Measurements from ENCODE around the gene ABCC11. TPM values are rescaled to one million over a fixed set of nuclear protein-coding genes. Genes with fewer than 3 reads are reported as not detected.

ABCC11 gene
- total RNA-seq, 1 experiment from 2014 or later, result 0.44 TPM

- ChIA-PET CTCF (interaction anchor here (0.5 kb wide), 1 partner anchor 484 kb away, joined by 3 read pairs; no protein-coding TSS in a partner anchor), POLR2A (no interaction called here)
- no peak for TF ChIP-seq CTCF (IDR thresholded peaks at IDR 0.05; ENCODE audit: unreplicated experiment)
Observed at GRCh38 chr16:48139517-48139916, 107.8 kb downstream of the ABCC11 start.

GRCh38 chr16:48138543-48138942 lies 108.8 kb downstream of the ABCC11 start:
- POLR2A ChIA-PET, result no interaction called here
- no peak for TF ChIP-seq CTCF (IDR thresholded peaks at IDR 0.05; ENCODE audit: unreplicated experiment)
- no peak for DNase-seq (ENCODE audit: unreplicated experiment)
- Mint-ChIP-seq H3K9me3 (ENCODE audit: unreplicated experiment) (peaks cover 15% of the 10 kb centered on the region), H3K4me1 (ENCODE audit: insufficient read depth, unreplicated experiment) (no peaks in the 10 kb centered on the region), H3K27ac (ENCODE audit: low read depth, unreplicated experiment) (no peak overlapping the region), H3K36me3 (ENCODE audit: insufficient read depth, unreplicated experiment) (peaks cover 5% of the 10 kb centered on the region), H3K4me3 (ENCODE audit: unreplicated experiment) (no peak overlapping the region), H3K27me3 (ENCODE audit: insufficient read depth, unreplicated experiment) (no peaks in the 10 kb centered on the region)
- intact Hi-C loops (cut with micrococcal nuclease), result no loop called here
- CTCF ChIA-PET, result interaction anchor here (0.5 to 1.6 kb wide), 3 partner anchors 18 to 492 kb away, joined by 3 to 6 read pairs (median 4); no protein-coding TSS in a partner anchor
- BruUV-seq (replicated peaks), result no TSS peak

More at GRCh38 chr16:48139517-48139916, 107.8 kb downstream of the ABCC11 start:
- no TSS peak for BruUV-seq (replicated peaks)
- Mint-ChIP-seq H3K36me3 (ENCODE audit: insufficient read depth, unreplicated experiment) (peaks cover 5% of the 10 kb centered on the region), H3K9me3 (ENCODE audit: unreplicated experiment) (peaks cover 20% of the 10 kb centered on the region), H3K4me3 (ENCODE audit: unreplicated experiment) (no peak overlapping the region), H3K27me3 (ENCODE audit: insufficient read depth, unreplicated experiment) (no peaks in the 10 kb centered on the region), H3K27ac (ENCODE audit: low read depth, unreplicated experiment) (no peak overlapping the region), H3K4me1 (ENCODE audit: insufficient read depth, unreplicated experiment) (peaks cover 5% of the 10 kb centered on the region)
- DNase-seq (ENCODE audit: unreplicated experiment), result no peak
- intact Hi-C loops (cut with micrococcal nuclease), result no loop called here

GRCh38 chr16:48137822-48138221 lies 109.5 kb downstream of the ABCC11 start:
- BruUV-seq (replicated peaks), result no TSS peak
- ChIA-PET CTCF (interaction anchor here (0.5 to 1.6 kb wide), 3 partner anchors 19 to 493 kb away, joined by 4 to 6 read pairs (median 4); partner anchors contain the start of gene ABCC12), POLR2A (interaction anchor here (1.2 kb wide), 1 partner anchor 10 kb away, joined by 3 read pairs; no protein-coding TSS in a partner anchor)
- no peak for DNase-seq (ENCODE audit: unreplicated experiment)
- peaks cover 15% of the 10 kb centered on the region for H3K9me3 Mint-ChIP-seq (ENCODE audit: unreplicated experiment)
- H3K27me3 Mint-ChIP-seq (ENCODE audit: insufficient read depth, unreplicated experiment), result no peaks in the 10 kb centered on the region
- peaks cover 5% of the 10 kb centered on the region for H3K36me3 Mint-ChIP-seq (ENCODE audit: insufficient read depth, unreplicated experiment)
- no peak for TF ChIP-seq CTCF (IDR thresholded peaks at IDR 0.05; ENCODE audit: unreplicated experiment)
- intact Hi-C loops (cut with micrococcal nuclease), result no loop called here
- no peaks in the 10 kb centered on the region for H3K4me1 Mint-ChIP-seq (ENCODE audit: insufficient read depth, unreplicated experiment)
- no peak overlapping the region for H3K27ac Mint-ChIP-seq (ENCODE audit: low read depth, unreplicated experiment)
- H3K4me3 Mint-ChIP-seq (ENCODE audit: unreplicated experiment), result no peak overlapping the region

GRCh38 chr16:48136547-48137360 lies 110.6 kb downstream of the ABCC11 start:
- Mint-ChIP-seq H3K36me3 (ENCODE audit: insufficient read depth, unreplicated experiment) (peaks cover 6% of the 10 kb centered on the region), H3K4me3 (ENCODE audit: unreplicated experiment) (no peak overlapping the region), H3K27me3 (ENCODE audit: insufficient read depth, unreplicated experiment) (no peaks in the 10 kb centered on the region), H3K27ac (ENCODE audit: low read depth, unreplicated experiment) (no peak overlapping the region), H3K4me1 (ENCODE audit: insufficient read depth, unreplicated experiment) (no peaks in the 10 kb centered on the region), H3K9me3 (ENCODE audit: unreplicated experiment) (peaks cover 6% of the 10 kb centered on the region)
- no peak for TF ChIP-seq CTCF (IDR thresholded peaks at IDR 0.05; ENCODE audit: unreplicated experiment)
- intact Hi-C loops (cut with micrococcal nuclease), result no loop called here
- POLR2A ChIA-PET, result interaction anchor here (1.2 kb wide), 1 partner anchor 11 kb away, joined by 3 read pairs; no protein-coding TSS in a partner anchor
- CTCF ChIA-PET, result interaction anchor here (0.9 to 1.6 kb wide), 2 partner anchors 20 to 28 kb away, joined by 4 to 6 read pairs; partner anchors contain the start of gene ABCC12
- DNase-seq (ENCODE audit: unreplicated experiment), result no peak
- BruUV-seq (replicated peaks), result no TSS peak

Data from MCF 10A (cell line).